ENCODE measurements around the gene EXOSC2.

DNA sequence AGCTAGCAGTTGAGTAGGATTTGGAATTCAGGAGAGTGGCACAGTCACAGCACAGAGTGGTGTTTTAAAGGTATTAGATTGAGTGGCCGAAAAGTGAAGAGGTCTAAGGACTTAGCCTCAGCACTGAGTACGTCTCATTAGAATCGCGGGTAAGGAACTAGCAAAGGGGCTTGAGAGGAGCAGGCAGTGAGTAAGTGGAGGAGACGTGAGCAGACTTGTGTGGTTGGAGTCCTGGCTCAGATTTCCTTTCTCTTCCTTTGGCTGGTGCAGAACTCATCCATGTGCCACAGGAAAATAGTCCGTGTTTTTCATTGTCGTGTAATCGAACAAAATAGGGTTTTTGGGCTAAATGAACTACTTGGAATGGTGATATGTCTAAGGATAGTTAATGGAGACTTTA, 3.4 kb downstream of the EXOSC2 start:
- TF ChIP-seq, protein P1, sequence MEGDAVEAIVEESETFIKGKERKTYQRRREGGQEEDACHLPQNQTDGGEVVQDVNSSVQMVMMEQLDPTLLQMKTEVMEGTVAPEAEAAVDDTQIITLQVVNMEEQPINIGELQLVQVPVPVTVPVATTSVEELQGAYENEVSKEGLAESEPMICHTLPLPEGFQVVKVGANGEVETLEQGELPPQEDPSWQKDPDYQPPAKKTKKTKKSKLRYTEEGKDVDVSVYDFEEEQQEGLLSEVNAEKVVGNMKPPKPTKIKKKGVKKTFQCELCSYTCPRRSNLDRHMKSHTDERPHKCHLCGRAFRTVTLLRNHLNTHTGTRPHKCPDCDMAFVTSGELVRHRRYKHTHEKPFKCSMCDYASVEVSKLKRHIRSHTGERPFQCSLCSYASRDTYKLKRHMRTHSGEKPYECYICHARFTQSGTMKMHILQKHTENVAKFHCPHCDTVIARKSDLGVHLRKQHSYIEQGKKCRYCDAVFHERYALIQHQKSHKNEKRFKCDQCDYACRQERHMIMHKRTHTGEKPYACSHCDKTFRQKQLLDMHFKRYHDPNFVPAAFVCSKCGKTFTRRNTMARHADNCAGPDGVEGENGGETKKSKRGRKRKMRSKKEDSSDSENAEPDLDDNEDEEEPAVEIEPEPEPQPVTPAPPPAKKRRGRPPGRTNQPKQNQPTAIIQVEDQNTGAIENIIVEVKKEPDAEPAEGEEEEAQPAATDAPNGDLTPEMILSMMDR (optimal IDR thresholded peaks at IDR 0.05 in 1 of 3, IDR thresholded peaks at IDR 0.05 in 1 of 3, conservative IDR thresholded peaks at IDR 0.05 in 1 of 3; ENCODE audit: extremely low read depth in 1 of 3, insufficient read depth in 2 of 3, low read length in 3 of 3): no peak
- no peak for TF ChIP-seq EZH2 (IDR thresholded peaks at IDR 0.05; ENCODE audit: low read length)

All from keratinocyte (primary cell).